Renal pelvis (tissue), 4 donors: Measurements from ENCODE around the gene PXDN. TPM values are rescaled to one million over a fixed set of nuclear protein-coding genes. Genes with fewer than 3 reads are reported as not detected.

Source experiments
- DNase-seq: peaks from one replicate; pipeline ENCODE4 v3.0.0-alpha.2; 2013
- polyA plus RNA-seq, 3 donors: library from polyadenylated mRNA; unstranded; fragments of 120-200 nt; gene quantifications; one replicate each; pipeline ENCODE4 v1.2.1, GENCODE V29; 2013; ENCODE audit not compliant: insufficient read length in 3 of 3

The PXDN gene
- polyA plus RNA-seq, 3 donors: 147 to 188 (median 178) TPM

DNA sequence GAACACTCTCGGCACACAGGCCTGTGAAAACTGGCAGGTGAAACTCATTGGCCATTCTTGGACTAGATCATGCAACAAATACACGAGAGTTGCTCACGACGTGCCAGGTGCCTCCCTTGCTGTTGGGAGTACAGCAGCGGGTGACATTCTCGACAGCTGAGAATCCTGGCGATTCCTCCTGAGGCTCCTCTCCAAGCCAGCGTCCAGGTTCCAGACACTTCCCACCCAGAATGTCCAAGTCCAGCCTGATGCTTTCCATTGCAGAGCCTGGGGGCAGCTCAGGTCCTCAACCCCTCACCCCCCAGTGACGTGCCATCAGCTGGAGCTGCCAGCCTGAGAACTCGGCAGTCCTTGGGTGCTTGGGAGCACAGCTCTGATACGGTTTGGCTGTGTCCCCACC is 124.2 kb downstream of the PXDN start:
- DNase-seq: no peak

- no peak for DNase-seq
Measured at GRCh38 chr2:1619556-1619955, 124.8 kb downstream of the PXDN start.

DNA sequence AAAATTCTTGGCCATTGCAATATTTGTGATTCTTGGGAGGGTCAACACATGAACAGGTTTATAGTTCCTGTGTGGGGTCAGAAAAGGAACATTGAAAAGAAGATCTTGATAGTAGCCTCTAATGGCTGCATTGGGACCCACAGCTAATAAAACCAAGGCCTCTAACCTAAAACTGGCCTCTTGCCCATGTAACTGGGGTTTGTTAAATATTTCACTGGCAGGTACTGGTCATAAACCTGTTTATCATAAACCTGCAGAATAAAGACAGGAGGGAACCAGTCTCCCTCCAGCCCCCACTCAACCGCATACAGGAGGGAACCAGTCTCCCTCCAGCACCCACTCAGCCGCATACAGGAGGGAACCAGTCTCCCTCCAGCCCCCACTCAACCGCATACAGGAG is 125.3 kb downstream of the PXDN start:
- no peak for DNase-seq

- DNase-seq: no peak
Measured at GRCh38 chr2:1618191-1618961, 125.9 kb downstream of the PXDN start.

- DNase-seq: no peak
Measured at GRCh38 chr2:1617425-1618021, 126.8 kb downstream of the PXDN start.

DNA sequence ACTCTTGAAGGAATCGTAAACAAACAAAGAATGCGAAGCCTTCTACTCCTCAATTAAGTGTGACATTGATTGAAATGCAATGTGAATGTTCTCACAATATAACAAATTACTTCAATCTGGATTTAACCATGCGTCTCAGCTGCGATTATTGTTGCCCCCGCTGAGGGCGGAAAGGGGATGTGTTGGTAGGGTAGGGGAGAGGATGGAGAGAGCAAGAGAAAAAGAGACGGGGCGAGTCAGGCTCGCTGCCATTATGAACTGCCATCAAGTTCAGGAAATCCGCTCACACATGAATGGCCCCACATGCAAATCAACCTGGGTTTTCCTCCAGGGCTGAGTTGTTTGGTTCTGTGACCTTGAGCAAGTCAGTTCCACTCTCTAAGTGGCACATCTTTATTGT is 129.8 kb downstream of the PXDN start:
- no peak for DNase-seq

DNA sequence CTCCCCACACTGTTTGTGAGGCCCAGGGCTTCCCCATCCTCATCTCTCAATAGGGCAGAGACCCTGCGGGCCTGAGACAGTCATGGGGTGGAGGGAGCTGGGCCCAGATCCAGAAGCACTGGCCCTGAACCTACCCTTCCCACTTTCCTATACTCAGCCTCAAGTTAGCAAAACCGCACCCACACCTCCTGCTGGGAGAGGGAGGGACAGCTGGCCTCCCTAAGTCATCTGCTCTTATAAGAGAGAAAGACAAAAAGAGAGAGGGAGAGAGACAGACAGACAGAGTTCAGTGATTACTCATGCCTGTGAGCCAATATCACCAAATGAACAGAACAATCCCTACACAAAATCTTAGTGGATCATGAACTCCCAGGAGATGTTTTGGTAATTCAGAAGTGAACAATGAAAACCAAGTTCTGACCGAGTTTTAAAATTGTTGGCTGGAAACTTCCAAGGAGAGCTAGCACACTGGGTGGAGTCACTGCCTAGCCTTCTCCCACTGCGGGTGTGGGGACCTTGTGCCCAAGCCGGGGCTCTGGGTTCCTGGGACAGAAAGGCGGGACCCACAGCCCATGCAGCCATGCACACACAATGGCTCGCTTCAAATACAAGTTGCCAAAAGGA is 130.5 kb downstream of the PXDN start:
- no peak for DNase-seq

GRCh38 chr2:1613078-1613445 is 131.3 kb downstream of the PXDN start:
- DNase-seq: no peak

- no peak for DNase-seq
Measured at GRCh38 chr2:1612391-1613077, 131.8 kb downstream of the PXDN start.

DNA sequence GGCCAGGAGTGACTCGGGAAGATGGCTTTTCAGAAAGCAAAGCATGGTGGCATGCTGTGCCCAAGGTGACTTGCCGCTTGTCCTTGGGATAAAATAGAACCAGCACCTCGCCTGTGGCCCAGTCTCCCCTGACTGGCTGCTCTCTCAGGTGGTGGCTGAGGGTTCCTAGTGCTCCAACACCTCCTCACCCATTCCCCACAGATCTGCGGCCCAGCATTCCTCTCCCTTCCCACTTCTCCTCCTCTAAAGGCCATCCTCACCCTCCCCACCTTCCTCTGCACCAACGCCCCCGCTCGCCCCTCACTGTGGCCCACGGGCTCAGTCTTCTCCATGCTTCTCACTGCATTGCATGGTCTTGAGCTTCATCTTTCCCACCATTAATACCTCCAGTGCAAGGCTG is 132.4 kb downstream of the PXDN start:
- no peak for DNase-seq

GRCh38 chr2:1610096-1610485 is 134.2 kb downstream of the PXDN start:
- DNase-seq: no peak

DNA sequence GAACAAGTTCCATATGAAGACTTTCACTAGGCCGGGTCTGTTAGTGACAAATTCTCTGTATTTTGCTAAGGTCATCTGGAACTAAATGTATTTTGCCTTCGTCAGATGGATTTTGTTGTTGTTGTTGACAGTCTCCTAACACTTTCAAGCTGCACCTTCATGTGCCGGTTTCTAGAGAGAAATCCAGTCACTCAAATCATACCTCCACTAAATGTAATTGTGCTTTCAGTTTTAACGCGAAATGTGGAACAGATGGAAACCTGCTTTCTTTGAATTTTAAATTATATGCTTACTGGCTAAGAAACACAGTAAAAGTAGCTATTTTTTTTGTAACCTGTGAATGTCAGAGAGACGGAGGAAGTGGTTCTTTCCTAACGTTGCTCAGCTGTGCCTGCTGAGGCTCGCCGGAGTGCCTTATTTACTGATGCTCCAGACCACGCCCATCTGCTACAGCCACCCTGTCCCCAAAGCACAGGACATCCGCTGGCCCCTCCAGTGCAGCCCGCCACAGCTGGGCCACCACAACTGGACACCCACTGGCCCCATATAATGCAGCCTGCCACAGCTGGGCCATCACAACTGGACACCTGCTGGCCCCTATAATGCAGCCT is 134.7 kb downstream of the PXDN start:
- no peak for DNase-seq

DNA sequence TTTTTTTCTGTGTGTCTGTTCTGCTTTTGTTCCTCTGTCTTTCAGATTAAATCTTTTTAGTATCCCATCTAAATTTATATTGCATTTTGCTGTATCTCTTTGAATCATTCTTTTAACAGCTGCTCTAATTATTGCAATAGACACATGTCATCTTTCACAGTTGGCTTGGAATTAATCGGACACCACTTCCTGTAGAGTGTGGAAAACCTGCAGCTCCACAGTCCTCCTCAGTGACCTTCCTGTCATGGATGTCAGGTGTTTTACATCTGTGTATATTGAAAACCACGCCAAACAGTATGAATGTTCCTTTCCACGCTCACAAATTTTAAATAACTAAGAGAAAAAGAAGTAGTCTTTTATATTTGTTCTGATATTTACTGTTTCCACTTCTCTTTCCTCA is 135.3 kb downstream of the PXDN start:
- DNase-seq: no peak

DNA sequence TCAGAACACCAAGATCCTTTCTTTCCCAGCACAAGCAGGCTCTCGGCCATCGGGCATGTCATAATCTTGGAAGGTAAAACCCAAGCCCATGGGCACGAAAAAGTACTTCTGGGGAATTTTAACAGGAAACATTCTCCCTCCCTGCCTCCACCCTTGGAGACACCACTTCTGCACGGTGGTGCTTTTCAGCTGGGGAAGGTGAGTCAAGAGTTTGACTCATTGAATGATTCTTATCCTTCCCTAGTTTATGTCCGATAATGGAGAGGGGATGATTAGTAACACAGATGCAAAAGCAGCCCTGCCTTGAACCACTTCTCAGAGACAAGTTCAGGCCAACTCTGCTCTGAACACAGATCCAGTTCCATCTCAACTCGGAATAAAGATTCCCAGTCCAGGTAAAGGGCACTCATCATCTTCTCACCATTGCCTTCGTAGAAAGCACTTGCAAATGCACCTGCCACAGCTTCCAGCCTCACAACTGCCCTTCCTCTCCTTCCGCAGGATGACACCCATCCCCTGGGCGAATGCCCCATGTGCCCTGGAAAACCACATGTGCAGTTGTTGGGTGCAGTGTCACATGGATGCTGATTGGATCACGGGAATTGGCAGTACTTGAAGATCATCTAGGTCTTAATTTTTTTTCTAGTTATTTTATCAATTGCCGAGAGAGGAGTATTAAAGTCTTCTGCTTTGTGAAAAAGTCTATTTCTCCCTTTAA is 136.2 kb downstream of the PXDN start:
- no peak for DNase-seq

DNA sequence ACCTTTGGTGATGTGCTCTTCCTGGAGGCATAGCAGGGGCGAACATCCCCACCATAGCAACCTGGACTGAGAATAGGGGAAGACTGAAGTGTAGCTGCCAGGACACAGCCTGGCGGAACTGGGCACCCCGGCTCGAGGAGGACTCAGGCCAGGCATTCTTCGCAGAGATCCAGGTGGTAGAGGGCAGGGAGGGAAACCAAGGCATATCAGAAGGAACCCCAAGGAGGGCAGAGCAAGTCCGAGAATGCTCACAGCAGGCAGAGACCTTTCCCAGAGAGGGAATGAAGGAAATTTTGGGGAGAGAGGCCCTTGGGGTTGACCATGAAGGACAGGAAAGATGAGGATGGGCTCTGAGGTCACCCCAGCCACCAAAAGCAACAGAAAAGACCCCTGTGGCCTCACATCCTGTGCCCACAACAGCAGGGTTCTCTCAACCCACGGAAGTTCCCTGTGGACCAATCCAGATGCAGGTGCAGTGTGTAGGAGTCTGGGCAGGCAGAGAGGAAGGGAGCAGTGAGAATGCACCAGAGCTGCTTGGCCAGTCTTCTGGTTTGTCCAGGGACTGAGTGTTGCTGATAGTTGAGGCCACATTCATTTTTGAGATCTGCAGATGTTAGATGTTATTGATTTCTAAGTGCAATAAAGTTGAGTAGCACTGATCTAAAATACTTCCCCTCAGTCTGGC is 136.9 kb downstream of the PXDN start:
- no peak for DNase-seq

GRCh38 chr2:1606421-1607235 is 137.7 kb downstream of the PXDN start:
- no peak for DNase-seq

DNA sequence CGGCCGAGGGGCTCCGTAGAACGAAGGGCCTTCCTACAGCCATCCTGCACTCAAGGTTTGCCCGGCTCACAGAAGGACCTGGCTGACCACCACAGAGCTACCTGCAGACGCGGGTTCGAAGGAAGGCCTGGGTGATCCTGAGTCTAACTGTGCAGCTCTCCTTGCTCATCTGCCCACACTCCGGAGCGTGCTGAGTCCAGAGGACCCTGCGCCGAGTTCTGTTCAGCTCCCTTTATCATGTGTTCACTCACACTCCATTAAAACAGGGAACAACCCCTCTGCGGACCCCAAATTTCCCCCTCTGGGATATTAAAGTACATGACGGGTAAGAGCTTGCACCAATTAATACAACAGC is 138.3 kb downstream of the PXDN start:
- DNase-seq: no peak

DNA sequence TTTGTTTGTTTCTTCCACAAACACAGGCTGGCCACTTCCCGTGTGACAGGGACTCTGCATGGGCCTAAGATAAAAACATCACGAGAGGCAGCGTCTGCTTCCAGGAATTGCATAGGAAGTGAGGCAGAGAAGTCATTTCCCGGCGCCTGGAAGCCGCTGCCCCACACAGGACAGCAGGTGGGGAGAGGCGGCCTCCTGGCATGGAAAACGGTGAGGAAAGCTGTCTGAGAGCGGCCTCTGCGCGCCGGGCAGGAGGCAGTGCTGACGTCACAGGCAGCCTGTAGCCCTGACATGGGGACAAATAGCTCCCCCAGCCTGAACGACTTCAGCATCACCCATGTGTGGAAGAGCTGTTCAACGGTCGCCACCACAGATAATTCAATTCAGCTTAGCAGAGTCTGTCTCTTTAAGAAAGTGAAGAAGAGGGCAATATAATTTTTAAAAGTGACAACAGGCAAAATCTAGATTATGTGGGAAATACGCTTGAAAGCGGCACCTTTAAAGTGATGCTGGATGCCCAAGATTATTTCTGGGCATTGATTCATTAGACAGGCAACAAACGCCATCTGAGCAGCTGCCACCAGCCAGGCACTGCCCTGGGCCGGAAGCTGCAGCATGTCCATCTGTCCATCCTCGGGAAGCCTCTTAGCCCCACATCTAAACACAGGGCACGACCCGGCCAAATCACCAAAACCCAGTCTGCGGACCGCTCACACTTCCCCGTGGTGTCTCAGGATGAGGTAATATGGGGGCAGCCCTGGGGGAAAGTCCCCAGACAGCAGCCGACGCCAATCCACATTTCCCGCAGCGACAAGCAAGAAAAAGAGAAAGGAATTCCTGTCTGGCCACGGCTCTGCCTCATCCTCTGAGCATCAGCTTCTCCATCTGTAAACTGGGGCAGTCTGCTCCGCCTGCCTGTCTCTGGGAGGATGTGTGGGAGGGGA is 138.9 kb downstream of the PXDN start:
- DNase-seq: no peak

DNA sequence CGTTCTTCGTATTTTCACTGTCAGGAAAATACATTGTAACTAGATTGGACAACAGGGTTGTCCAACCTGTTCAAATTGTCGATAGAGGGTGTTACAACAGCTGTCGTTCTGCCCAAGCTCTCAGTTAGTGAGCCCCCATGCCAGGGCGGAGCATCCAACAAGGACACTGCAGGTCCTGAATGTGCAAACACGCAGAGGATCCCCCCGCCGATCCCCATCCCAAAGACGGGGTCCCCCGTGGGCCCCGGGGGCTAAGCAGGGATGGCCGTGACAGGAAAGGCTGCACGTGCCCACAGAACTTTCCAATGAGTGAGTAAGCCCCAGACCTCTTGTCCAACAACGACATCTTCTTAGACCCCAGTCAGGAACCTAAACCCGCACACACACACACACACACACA is 140.8 kb downstream of the PXDN start:
- no peak for DNase-seq
